Ramos (cell line): ENCODE data around the gene HSD3B7.
"Not testable (repeated sequence)": the region's sequence is repeated elsewhere in the genome, so short reads cannot be mapped to it uniquely, and the experiment has no call there.

Experiments
- in situ Hi-C: fragments of 300-500 bp; cut with MboI; formaldehyde crosslinking; loops from one replicate; pipeline ENCODE4 v1.14.3; 2022; ENCODE audit warnings: low sequenced_read_pairs; ENCODE audit not compliant: unreplicated experiment

Gene HSD3B7

GRCh38 chr16:30984669-30985400, at the start of gene HSD3B7:
Gene HSD3B7, plus strand, starts transcription at chr16:30985207. Its CDS starts 452 bp downstream, at chr16:30985659.
- in situ Hi-C loops: loop anchor here (25.0 kb wide), 1 partner anchor 452 kb away; the partner anchor contains the start of genes COX6A2 and ZNF843

- in situ Hi-C loops: no loop called here
Observed at GRCh38 chr16:30937692-30938091, 47.3 kb upstream of the HSD3B7 start.

- in situ Hi-C loops: not testable (repeated sequence)
Observed at GRCh38 chr16:30939571-30939970, 45.4 kb upstream of the HSD3B7 start.

- in situ Hi-C loops: no loop called here
Observed at GRCh38 chr16:30941600-30942425, 43.2 kb upstream of the HSD3B7 start.

- in situ Hi-C loops: no loop called here
Observed at GRCh38 chr16:30942426-30942806, 42.6 kb upstream of the HSD3B7 start.

- in situ Hi-C loops: no loop called here
Observed at GRCh38 chr16:30944352-30944751, 40.7 kb upstream of the HSD3B7 start.

- in situ Hi-C loops: no loop called here
Observed at GRCh38 chr16:30946671-30947540, 38.1 kb upstream of the HSD3B7 start.

- in situ Hi-C loops: no loop called here
Observed at GRCh38 chr16:30947541-30947858, 37.5 kb upstream of the HSD3B7 start.

- in situ Hi-C loops: no loop called here
Observed at GRCh38 chr16:30947859-30948666, 36.9 kb upstream of the HSD3B7 start.

GRCh38 chr16:30948667-30949649, 36.0 kb upstream of the HSD3B7 start, which contains the start of gene ORAI3:
Gene ORAI3, plus strand, starts transcription at chr16:30949068. Its CDS starts 222 bp downstream, at chr16:30949290.
- in situ Hi-C loops: no loop called here

GRCh38 chr16:30949650-30950515, 35.1 kb upstream of the HSD3B7 start:
- in situ Hi-C loops: loop anchor here (10.0 kb wide), 1 partner anchor 915 kb away; no protein-coding TSS in a partner anchor

GRCh38 chr16:30950516-30951065, 34.4 kb upstream of the HSD3B7 start:
- in situ Hi-C loops: loop anchor here (10.0 kb wide), 1 partner anchor 914 kb away; no protein-coding TSS in a partner anchor

- in situ Hi-C loops: loop anchor here (10.0 kb wide), 1 partner anchor 914 kb away; no protein-coding TSS in a partner anchor
Observed at GRCh38 chr16:30951193-30951592, 33.8 kb upstream of the HSD3B7 start.

GRCh38 chr16:30951750-30952149, 33.3 kb upstream of the HSD3B7 start:
- in situ Hi-C loops: loop anchor here (10.0 kb wide), 1 partner anchor 913 kb away; no protein-coding TSS in a partner anchor

GRCh38 chr16:30953111-30953510, 31.9 kb upstream of the HSD3B7 start:
- in situ Hi-C loops: loop anchor here (10.0 kb wide), 1 partner anchor 912 kb away; no protein-coding TSS in a partner anchor

- in situ Hi-C loops: loop anchor here (10.0 kb wide), 1 partner anchor 911 kb away; no protein-coding TSS in a partner anchor
Observed at GRCh38 chr16:30953511-30954124, 31.4 kb upstream of the HSD3B7 start.
